K562 (cell line): Measurements from ENCODE around the gene RPL7A. TPM values are rescaled to one million over a fixed set of nuclear protein-coding genes. Genes with fewer than 3 reads are reported as not detected.

Experiments used
- ARID3A ChIP-seq: IDR thresholded peaks from 2 replicates; pipeline ENCODE4 v1.6.1; 2012; ENCODE audit warnings: low read depth, low read length, improper control_type of control experiment, borderline replicate concordance
- BDP1 ChIP-seq: IDR thresholded peaks from 3 replicates; pipeline ENCODE4 v1.6.1; 2011; ENCODE audit not compliant: insufficient read length, insufficient read depth
- HCFC1 ChIP-seq: IDR thresholded peaks from 2 replicates; pipeline ENCODE4 v1.6.1; 2012; ENCODE audit warnings: low read depth, low read length, improper control_type of control experiment
- KDM1A ChIP-seq, 2 experiments: fragments of 450-650 bp; IDR thresholded peaks; 2 replicates each; pipeline ENCODE4 v1.6.1; 2016; ENCODE audit warnings: mild to moderate bottlenecking in 2 of 2
- NELFE ChIP-seq: IDR thresholded peaks from 2 replicates; pipeline ENCODE4 v1.6.1; 2011; ENCODE audit warnings: mild to moderate bottlenecking; ENCODE audit not compliant: insufficient read depth, insufficient read length
- POLR2H ChIP-seq: IDR thresholded peaks from 2 replicates; pipeline ENCODE4 v1.6.1; 2016; ENCODE audit warnings: missing genetic modification characterization, low read depth, mild to moderate bottlenecking, control low read depth, missing compliant biosample characterization, moderate library complexity
- POLR3A ChIP-seq: IDR thresholded peaks from 2 replicates; pipeline ENCODE4 v1.6.1; 2011; ENCODE audit warnings: borderline replicate concordance, mild to moderate bottlenecking, moderate library complexity; ENCODE audit not compliant: insufficient read length, insufficient read depth; ENCODE audit errors: extremely low read depth
- SP1 ChIP-seq: sonication (generic); formaldehyde crosslinking; IDR thresholded peaks from 2 replicates; pipeline ENCODE4 v1.8.1; 2022; ENCODE audit warnings: mild to moderate bottlenecking, missing genetic modification reagents
- TBL1XR1 ChIP-seq, 2 experiments: IDR thresholded peaks; 2 replicates each; pipeline ENCODE4 v1.6.1; 2012; ENCODE audit warnings: improper control_type of control experiment in 2 of 2, low read length in 2 of 2, mild to moderate bottlenecking in 1 of 2
- ZBTB11 ChIP-seq, 3 experiments: fragments of 200-800 bp in 1 of 3; fragments of 250-450 bp in 1 of 3; fragments of 450-650 bp in 1 of 3; sonication (Bioruptor Pico) in 1 of 3; sonication (Bioruptor generic) in 1 of 3; formaldehyde crosslinking in 1 of 3; IDR thresholded peaks; 2 replicates each; pipeline versions ENCODE4 v1.6.1 to v1.8.0; 2016 to 2022; ENCODE audit warnings: mild to moderate bottlenecking in 2 of 3, missing genetic modification characterization in 2 of 3, missing compliant biosample characterization in 1 of 3, moderate library complexity in 1 of 3
- polyA plus RNA-seq, 8 experiments: library from polyadenylated mRNA; depleted of rRNA in 4 of 8; stranded (reverse) in 5 of 8; unstranded in 3 of 8; fragments of >200 nt; fragmentation: Nextera tagmentation in 2 of 8; fragmentation: Illumina TruSeq in 1 of 8; extraction: Ambion mirVana in 2 of 8; extraction: Trizol in 1 of 8; gene quantifications; 2 replicates each; pipeline versions ENCODE4 v1.2.1 to v1.2.3, GENCODE V29; 2011 to 2014; ENCODE audit warnings: inconsistent platforms in 1 of 8, missing spikeins in 1 of 8
- total RNA-seq, 7 experiments: library from RNA; depleted of rRNA in 6 of 7; stranded (reverse); fragments of >200 nt in 6 of 7; fragmentation: Illumina TruSeq in 2 of 7; extraction: Trizol in 2 of 7; gene quantifications; 2 replicates each; pipeline versions ENCODE4 v1.2.1 to v1.2.3, GENCODE V29; 2011 to 2021; ENCODE audit warnings: low replicate concordance in 1 of 7

Gene RPL7A
- total and polyA plus RNA-seq, 9 of the 15 experiments (the other 6 are each of a cell fraction or from before 2014, with no cell fraction given): 1,935 to 3,760 (median 2,652) TPM

- TF ChIP-seq ARID3A (no peak), BDP1 (no peak), POLR2H (tag) (peak; percentile 70), HCFC1 (peak; percentile 87), SP1 (CRISPR knock-in tag) (peak; percentile 90), KDM1A (IDR thresholded peaks at IDR 0.05) (no peak), TBL1XR1 (IDR thresholded peaks at IDR 0.05; ENCODE audit: low read length in 2 of 2) (peak; percentile 58 to 71; a peak in 1 of 4 replicates), ZBTB11 (CRISPR knock-in tag; IDR thresholded peaks at IDR 0.05) (peak; percentile 81 to 95 (median 92); a peak in 5 of 6 replicates), NELFE (no peak), POLR3A (no peak)
Measured at GRCh38 chr9:133335924-133336811, 11.8 kb upstream of the RPL7A start, which contains the start of gene SURF6 (continued).
